DND-41 (cell line): Measurements from ENCODE around the gene NDUFA8.

Experiments
- CTCF ChIP-seq: IDR thresholded peaks from 2 replicates; pipeline ENCODE4 v1.5.1; 2012; ENCODE audit warnings: borderline replicate concordance, low read length, moderate library complexity, mild to moderate bottlenecking; ENCODE audit not compliant: poor library complexity, severe bottlenecking; ENCODE audit errors: extremely low read depth
- EZH2 ChIP-seq: IDR thresholded peaks from 3 replicates; pipeline ENCODE4 v1.6.1; 2012; ENCODE audit warnings: borderline replicate concordance, low read depth, mild to moderate bottlenecking, moderate library complexity, low read length, inconsistent platforms; ENCODE audit not compliant: severe bottlenecking

GRCh38 chr9:122132539-122132938, 27.0 kb downstream of the NDUFA8 start:
- TF ChIP-seq CTCF (no peak), EZH2 (no peak)
